Gastroesophageal sphincter (tissue), 3 donors: Measurements from ENCODE around the gene KCNA3.

Experiments used
- EP300 ChIP-seq: sonication (generic); formaldehyde crosslinking; IDR thresholded peaks from one replicate; pipeline ENCODE4 v1.6.1; 2017; ENCODE audit warnings: antibody characterized with exemption, mild to moderate bottlenecking
- POLR2A ChIP-seq, 2 donors: fragments of 450-650 bp; IDR thresholded peaks; one replicate each; pipeline ENCODE4 v1.6.1; 2017; ENCODE audit warnings: antibody characterized with exemption in 2 of 2, mild to moderate bottlenecking in 2 of 2, moderate library complexity in 1 of 2
- POLR2AphosphoS5 ChIP-seq: sonication (generic); formaldehyde crosslinking; IDR thresholded peaks from one replicate; pipeline ENCODE4 v1.6.1; 2017; ENCODE audit warnings: antibody characterized with exemption
- TF ChIP-seq, protein P1 (sequence below), 4 experiments: fragments of 200-600 bp in 2 of 4; fragments of 450-650 bp in 2 of 4; sonication (generic) in 1 of 4; IDR thresholded peaks; one replicate each; pipeline ENCODE4 v1.5.1; 2017 to 2019; ENCODE audit warnings: antibody characterized with exemption in 4 of 4, mild to moderate bottlenecking in 2 of 4, moderate library complexity in 2 of 4

DNA sequence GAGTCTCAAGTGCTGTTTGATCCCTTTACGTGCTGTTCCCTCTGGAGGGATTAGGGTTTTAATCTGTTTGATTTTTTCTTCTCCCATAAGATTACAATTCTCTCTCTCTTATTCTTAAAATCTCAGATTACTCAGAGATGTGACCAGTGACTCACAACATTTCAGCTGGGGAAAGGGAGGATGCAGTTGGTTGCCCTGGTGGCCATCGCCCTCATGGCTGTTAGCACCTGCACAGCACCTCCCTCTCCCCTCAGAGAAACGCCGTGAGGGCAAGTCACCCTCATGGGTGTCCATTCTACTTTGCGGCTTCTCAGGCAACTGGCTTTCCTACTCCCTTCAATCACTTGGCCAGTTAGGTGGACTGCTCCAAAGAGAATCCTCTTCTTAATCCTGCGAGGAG, 42.4 kb upstream of the KCNA3 start:
- TF ChIP-seq, protein P1, sequence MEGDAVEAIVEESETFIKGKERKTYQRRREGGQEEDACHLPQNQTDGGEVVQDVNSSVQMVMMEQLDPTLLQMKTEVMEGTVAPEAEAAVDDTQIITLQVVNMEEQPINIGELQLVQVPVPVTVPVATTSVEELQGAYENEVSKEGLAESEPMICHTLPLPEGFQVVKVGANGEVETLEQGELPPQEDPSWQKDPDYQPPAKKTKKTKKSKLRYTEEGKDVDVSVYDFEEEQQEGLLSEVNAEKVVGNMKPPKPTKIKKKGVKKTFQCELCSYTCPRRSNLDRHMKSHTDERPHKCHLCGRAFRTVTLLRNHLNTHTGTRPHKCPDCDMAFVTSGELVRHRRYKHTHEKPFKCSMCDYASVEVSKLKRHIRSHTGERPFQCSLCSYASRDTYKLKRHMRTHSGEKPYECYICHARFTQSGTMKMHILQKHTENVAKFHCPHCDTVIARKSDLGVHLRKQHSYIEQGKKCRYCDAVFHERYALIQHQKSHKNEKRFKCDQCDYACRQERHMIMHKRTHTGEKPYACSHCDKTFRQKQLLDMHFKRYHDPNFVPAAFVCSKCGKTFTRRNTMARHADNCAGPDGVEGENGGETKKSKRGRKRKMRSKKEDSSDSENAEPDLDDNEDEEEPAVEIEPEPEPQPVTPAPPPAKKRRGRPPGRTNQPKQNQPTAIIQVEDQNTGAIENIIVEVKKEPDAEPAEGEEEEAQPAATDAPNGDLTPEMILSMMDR (IDR thresholded peaks at IDR 0.05): no peak
- TF ChIP-seq POLR2A (IDR thresholded peaks at IDR 0.05): no peak
- no peak for TF ChIP-seq POLR2AphosphoS5
- TF ChIP-seq EP300: no peak
